RCC 7860 (cell line): ENCODE measurements around the gene INTS7.
A peak's percentile ranks its signal among the peaks of the same experiment; 100 is the strongest.
"Not testable (repeated sequence)": the region's sequence is repeated elsewhere in the genome, so short reads cannot be mapped to it uniquely, and the experiment has no call there.

ENCODE experiments used
- DNase-seq: peaks from one replicate; pipeline ENCODE4 v3.0.0-alpha.2; 2015; ENCODE audit warnings: low spot score
- FAIRE-seq: peaks from 2 replicates; lab custom pipeline; 2012; peaks lifted over from hg19 to GRCh38; lab: Jason Lieb, UNC

INTS7 gene

DNA sequence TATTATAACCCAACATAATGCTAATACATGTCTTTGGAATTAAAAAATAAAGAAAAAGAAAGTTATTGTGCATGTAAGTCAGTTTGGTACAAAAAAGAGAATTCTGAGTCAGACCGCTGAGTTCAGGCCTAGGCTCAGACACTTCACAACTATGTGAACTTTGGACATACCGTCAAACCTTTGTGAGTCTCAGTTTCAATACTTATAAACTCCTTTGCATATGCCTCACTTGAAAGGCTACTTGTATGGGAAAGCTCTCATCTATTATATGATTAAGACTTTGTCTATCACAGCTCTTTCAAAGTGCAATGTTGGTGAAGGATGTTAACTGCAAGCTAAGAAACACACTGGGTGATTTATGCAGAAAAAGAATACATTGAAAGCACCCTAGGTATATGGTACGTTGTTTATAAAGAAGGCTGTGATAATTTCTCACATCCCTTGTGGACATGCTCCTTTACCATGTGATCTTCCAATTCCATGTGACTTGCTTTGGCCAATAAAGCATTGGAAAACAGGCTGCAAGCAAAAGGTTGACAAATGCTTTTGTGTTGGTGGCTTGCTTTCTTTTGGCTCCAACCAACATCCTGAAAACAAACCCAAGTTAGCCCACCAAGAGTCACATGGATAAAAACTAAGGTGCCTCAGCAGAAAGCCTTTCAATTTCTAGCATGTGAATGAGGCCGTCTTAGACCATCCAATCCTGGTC is 49.6 kb downstream of the INTS7 start:
- no peak for DNase-seq
- FAIRE-seq, result no peak

DNA sequence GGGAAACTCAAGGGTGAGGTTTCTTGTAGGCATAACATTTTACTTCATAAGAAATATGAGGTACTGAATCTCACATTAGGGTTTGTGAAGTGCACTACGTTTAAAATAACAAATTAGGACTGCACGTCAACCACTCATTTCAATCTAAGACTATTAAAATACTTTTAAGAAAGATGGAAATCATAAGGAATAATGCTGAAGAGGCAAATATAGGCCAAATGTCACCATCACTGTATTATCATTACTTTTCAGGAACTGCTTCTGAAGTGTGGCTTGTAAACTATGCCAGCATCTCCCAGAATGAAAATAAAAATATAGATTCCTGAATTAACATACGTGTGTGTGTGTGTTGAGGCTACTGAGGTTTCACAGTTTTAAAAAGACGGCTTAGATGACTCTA is 56.8 kb downstream of the INTS7 start:
- DNase-seq (no peak), FAIRE-seq (no peak)

DNA sequence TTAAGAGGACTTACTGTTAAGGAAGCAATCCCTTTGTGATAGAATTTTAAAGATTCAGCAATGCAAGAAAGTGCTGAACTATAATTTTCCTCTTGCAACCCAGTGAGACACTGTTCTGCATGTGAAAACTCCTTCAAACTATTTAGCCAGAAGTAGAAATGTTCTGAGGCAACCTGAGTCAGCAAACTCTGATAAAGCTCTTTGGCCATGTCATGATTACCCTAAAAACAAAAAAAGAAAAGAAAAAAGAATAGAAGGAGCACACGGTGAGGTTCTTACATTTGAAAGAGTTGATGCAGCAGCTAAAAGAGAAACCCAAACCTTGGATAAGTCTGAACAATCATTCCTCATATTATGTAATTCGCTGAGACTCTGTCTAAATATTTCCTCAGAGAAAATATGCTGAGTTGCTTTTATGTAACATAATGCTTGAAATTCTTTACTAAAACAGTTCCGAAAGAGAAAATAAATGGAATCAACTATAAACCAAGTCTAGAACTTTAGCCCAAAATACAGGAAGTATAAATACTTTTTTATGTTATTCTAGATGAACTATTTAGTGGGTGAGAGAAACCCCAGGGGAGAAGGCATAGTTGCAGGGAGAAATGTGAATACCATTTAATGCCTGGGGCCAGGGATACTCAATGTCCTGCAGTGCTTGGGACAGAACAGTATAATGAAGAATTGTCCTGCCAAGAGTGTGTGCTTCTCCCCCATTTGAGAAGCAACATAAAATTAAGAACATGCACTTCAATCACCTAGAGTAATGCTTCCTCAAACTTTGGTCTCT is 60.0 kb downstream of the INTS7 start:
- DNase-seq, result no peak
- no peak for FAIRE-seq

DNA sequence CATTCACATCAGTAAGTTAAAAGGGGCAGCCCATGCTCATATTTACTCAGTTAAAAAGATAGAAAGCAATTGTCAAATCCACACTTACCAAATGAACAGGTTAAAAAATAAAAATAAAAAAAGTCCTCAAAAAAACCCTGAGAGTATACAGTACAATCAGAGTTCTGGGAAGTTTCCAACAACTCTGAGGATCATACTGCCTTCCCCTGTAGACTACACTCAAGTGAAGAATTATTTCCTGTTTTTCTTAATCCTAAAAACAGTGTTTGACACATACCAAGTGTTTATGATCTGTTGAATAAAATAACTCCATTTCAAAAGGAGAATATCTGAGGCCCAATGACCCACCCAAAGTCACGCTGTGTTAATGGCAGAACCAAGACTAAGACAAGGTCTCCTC is 61.8 kb downstream of the INTS7 start:
- FAIRE-seq, result no peak
- DNase-seq, result no peak

DNA sequence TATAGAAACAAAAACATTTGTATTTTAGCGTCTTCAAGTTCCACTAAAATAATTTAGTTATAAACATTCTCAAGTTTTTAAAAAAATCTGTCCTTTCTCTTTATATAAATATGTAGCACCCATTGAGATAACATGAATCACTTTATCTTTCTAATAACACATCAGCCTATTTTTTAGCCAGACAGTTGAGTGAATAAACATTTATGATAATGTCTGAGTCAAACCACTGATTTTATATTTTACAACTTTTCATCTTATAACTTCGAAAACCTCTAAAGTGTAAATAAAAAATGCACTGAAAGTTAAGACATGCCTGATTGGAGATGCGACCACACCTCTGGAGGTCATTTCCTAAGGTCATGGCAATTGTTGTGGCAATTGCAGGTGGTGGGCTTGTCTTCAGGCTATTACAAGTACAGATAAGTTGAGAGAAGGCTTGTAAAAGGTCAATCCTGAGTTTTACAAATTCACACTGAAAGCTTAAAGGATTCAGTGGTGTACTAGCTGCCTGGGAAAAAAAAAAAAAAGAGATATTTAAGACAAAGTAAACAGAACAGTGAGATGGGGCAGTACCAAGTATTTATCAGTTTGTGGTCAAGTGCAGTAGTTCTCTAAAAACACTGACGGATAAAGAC is 67.0 kb downstream of the INTS7 start:
- DNase-seq (no peak), FAIRE-seq (no peak)

DNA sequence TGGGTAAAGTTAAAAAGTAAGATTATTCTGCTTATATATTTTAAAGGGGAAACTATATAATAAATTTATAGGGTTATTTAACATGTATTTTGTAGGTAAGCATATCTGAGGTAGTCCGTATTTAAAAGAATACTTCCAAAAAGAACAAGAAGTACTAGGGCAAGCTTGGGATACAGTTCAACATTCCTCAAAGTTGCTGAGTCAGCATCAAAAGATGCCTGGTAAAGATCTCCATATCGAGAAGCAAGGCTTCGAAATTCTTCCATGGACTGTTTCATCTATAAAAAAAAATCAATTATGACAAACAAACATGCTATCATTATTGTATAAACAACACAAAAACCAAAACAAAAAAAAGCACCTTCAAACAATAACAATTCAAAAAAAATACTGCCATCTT is 67.7 kb downstream of the INTS7 start:
- no peak for FAIRE-seq
- DNase-seq, result no peak

DNA sequence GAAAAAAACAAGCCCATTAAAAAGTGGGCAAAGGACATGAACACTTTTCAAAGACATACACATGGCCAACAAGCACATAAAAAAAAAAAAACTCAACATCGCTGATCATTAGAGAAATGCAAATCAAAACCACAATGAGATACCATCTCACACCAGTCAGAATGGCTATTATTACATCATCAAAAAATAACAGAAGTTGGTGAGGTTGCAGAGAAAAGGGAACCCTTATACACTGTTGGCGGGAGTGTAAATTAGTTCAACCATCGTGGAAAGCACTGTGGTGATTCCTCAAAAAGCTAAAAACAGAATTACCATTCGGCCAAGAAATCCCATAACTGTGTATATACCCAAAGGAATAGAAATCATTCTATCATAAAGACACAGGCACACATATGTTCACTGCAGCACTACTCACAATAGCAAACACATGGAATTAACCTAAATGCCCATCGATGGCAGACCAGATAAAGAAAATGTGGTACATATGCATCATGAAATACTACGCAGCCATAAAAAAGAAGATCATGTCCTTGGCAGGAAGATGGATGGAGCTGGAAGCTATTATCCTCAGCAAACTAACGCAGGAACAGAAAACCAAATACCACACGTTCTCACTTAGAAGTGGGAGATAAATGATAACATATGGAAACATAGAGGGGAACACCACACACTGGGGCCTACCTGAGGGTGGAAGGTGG is 70.1 kb downstream of the INTS7 start:
- no peak for FAIRE-seq
- DNase-seq, result no peak

DNA sequence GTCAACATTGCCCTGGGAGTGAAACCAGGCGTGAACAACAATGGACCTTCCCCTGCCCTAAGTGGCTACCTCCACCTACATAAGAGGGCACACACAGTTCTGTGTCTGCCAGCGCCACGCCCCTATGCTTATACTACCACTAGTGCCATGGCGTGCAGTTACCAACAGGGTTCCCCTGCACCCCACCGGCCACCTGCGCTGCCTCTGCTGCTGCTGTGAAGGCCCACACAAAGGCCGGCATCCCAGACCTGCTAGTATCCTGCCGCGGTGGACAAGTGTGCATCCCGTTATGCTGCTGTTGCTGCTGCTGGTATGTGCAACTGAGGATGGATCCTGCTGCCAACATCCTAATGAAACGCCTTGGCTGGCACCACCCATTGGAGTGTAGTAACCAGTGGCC is 75.7 kb downstream of the INTS7 start:
- FAIRE-seq (no peak), DNase-seq (no peak)

DNA sequence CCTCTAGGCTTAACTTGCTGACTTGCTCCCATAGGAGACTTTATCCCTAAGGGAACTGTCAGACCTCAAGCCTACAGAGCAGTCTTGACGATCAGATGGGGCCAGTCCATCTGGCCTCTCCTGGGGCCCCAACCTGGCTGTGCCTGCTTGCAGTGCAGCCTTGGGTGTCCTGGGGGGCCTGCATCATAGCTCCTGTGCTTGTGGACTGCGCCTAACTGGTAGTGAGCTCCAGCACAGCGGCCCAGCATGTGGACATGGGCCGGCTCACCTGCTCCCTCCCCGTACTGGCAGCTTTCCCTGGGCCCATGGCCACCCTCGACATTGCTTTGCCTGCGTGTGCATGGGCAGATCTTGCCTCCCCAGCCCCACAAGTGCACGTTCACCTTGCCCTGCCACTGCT is 76.1 kb downstream of the INTS7 start:
- FAIRE-seq, result no peak
- DNase-seq, result no peak

DNA sequence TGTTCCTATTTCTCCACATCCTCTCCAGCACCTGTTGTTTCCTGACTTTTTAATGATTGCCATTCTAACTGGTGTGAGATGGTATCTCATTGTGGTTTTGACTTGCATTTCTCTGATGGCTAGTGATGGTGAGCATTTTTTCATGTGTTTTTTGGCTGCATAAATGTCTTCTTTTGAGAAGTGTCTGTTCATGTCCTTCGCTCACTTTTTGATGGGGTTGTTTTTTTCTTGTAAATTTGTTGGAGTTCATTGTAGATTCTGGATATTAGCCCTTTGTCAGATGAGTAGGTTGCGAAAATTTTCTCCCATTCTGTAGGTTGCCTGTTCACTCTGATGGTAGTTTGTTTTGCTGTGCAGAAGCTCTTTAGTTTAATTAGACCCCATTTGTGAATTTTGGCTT is 81.3 kb downstream of the INTS7 start:
- DNase-seq, FAIRE-seq: not testable (repeated sequence)

DNA sequence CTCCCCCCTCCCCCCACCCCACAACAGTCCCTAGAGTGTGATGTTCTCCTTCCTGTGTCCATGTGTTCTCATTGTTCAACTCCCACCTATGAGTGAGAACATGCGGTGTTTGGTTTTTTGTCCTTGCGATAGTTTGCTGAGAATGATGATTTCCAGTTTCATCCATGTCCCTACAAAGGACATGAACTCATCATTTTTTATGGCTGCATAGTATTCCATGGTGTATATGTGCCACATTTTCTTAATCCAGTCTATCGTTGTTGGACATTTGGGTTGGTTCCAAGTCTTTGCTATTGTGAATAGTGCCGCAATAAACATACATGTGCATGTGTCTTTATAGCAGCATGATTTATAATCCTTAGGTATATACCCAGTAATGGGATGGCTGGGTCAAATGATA is 81.8 kb downstream of the INTS7 start:
- not testable (repeated sequence) for DNase-seq, FAIRE-seq

DNA sequence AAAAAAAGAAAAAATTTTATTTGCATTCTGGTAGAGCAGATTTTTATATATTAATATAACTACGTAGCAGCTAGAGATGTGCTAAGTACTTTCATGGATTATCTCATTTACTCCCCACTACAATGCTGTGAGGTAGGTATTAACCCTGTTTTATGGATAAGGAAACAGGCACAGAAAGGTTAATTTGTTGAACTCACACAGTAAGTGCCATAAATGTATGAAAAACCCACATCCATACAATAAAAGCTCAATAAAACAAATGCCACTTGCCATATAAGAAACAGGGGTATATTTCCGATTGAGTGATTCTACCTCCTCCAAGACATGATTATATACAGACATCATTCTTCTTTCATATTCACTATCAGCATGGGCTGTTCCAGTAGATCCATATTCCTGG is 83.1 kb downstream of the INTS7 start:
- FAIRE-seq, result no peak
- no peak for DNase-seq

DNA sequence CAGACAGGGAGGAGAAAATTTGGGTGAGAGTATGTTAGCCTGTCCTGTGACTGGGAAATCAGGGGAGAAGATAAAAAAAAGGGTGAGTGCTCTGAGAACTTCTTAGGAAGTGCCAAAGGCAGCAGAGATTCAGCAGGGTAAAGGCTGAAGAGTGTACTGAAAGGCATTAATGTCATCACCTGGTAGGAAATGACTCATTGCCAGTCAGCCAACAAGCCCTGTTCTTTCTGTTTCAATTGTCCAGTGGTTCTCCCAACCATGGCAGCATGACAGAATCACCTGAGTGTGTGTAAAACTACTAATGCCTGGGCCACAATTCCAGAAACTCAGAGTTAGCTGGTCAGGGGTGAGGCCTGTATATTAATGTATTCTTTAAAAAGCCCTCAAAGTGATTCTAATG is 83.5 kb downstream of the INTS7 start:
- peak; percentile 75 for DNase-seq
- peak; percentile 86 for FAIRE-seq

DNA sequence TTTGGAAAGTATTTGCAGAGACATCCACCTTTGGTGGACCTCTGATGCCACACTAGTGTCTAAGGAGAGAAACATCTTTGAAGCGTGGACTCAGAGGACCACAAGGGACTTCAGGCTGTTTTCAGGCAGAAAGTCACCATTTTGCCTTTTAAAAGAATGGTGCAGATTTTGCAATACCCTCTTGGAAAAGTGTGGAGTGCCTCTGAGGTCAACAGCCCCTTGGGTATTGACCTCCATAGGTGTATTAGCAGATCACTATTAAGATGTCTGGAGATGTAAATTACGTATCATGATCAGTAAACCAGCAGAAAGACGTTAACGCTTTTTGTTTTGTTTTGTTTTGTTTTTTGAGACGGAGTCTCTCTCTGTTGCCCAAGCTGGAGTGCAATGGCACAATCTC is 87.0 kb downstream of the INTS7 start:
- FAIRE-seq, result no peak
- no peak for DNase-seq

DNA sequence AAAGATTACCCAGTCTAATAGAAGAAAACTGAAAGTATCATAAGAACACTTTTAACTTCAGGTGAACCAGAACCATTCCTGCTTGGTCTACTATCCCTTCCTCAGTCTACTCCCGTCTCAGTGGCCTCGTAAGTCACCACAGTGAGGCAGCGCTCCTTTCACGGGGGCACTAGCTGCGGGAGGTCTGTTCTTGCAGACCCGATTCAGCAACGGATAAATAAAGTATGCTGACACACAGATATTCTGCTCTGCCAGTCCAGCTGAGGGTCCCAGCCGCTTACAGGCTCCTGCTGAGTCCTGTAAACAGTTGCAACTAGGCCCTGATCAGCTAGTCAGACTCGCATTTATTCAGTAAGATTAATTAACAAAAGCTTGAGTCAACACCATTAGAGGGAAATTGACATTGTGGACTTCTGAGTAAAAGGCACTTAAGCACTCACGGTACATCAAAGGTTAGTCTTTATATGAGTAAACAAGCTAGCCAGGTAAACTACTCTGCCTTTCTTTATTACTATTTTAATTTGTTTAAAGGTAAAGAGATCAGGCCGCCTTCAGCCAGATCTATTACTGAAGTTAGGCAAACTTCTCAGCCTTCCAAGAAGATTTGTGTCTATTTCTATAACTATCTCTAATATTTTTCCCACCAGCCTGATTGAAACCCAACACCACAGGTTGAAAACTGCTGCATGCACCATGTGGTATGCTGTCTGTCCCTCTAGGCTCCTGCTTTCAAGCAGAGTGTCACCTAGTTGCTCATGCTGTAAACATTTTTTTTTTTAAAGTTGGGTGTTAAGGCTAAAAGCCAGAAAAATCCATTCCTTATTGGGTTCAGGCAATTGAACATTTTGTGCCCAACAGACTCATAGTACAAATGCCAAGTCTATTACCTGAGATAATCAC is 87.7 kb downstream of the INTS7 start:
- FAIRE-seq, result no peak
- no peak for DNase-seq

DNA sequence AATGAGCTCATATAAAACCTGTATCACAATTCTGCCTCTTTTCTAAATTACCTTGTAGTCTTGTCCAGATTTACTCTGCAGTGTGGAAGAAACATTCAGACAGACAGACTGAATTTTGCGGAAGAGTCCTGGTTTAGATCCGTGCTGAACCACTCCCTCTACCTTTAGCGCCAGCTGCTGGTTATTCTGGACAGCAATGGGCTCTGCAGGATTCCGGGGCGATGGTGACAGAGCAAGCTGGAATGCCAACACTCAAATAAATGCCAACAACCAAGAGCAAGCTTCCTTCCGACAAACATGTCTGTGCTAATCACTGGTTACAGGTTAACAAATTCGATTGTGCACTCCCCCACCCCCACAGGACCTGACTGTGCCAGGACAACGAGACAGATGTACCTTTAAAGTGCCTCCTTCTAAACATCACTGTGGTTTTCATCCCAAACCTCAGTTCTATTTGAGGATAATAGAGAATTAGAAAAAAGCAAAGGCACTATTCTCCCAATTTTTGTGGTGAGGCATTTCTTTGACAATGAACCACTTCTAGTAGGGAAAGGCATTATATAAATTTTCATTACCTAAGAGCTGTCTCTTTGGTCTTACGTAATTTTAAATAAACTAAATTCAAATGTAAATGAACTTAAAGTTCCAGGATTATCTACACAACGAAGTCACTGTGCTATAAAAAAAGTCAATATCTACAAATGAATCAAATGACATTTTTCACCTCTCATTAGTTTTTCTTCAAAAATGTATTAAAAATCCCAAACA is 90.4 kb downstream of the INTS7 start:
- FAIRE-seq (peak; percentile 78), DNase-seq (peak; percentile 76)

DNA sequence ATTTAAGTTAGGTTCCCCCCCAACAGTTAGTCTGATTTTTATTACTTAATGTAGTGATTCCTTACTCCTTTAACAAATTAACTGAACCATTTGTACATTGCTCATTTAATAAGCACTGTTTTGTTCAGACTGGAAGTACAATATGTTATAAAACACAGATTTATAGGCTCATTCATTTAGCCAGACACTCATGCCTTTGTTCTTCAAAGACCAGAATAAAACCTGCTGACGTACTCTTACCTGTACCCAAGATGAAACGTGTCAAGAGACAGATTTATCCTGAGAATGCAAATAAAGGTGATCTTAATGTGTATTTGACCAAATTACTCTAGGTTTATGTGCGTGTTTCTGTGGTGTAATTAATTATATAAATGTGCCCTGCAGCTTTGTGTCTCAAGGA is 92.8 kb downstream of the INTS7 start:
- no peak for DNase-seq
- no peak for FAIRE-seq

DNA sequence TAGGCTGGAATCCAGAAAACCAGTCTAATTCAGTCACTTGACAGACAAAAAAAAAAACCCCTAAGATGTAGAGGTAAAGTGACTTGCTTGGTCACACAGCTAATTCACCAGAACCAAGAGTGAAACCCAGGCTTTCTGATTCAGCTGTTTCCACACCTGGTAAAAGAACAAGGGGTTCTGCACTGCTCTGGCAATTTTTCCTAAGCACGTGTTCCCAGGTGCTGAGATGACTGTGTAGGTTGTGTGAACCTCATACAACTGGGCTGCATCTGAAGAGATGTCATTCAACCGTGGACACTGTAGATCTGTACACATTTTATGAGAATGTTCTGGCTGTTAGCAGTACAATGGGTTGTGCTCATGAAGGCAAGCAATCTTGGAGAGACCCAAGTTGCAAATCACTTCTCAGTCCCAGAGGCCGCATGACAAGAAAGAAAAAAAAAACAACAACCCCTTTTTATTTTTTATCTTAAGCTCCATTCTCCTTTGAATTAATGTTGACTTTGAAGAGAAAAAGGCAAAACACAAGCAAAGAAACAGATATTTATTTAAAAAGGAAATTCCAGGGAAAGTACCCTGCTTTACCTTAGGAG is 95.4 kb downstream of the INTS7 start:
- no peak for FAIRE-seq
- DNase-seq, result no peak

DNA sequence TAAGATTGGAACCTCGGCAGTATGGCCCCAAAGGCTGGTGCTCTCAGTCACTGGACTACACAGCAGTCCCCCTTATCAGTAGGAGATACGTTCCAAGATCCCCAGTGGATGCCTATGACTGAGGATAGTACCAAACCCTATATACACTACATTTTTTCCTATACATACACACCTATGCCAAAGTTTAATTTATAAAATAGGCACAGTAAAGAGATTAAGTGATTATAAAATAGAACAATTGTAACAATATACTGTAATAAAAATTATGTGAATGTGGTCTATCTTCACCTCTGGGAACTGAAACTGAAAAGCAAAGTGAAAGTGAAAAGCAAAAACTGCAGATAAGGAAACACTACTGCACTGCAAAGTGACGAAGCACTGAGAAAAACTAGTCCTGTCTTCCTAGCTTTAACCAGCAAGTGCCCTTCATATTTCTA is 96.8 kb downstream of the INTS7 start:
- FAIRE-seq (no peak), DNase-seq (no peak)
